Vagina (tissue), 2 donors: ENCODE data around the gene C9orf43. TPM values are rescaled to one million over a fixed set of nuclear protein-coding genes. Genes with fewer than 3 reads are reported as not detected.
"Not testable (repeated sequence)": the region's sequence is repeated elsewhere in the genome, so short reads cannot be mapped to it uniquely, and the experiment has no call there.

ENCODE experiments used
- DNase-seq, 2 donors: peaks; one replicate each; pipeline ENCODE4 v3.0.0-alpha.2; 2017; ENCODE audit errors: extremely low spot score in 2 of 2
- H3K27ac ChIP-seq: fragments of 200-600 bp; sonication (generic); one replicate; pipeline ENCODE4 v1.5.1; 2019
- H3K27me3 ChIP-seq: fragments of 200-600 bp; sonication (generic); one replicate; pipeline ENCODE4 v1.5.1; 2019
- H3K36me3 ChIP-seq, 2 donors: fragments of 200-600 bp; sonication (generic); one replicate each; pipeline ENCODE4 v1.5.1; 2017 to 2019
- H3K4me1 ChIP-seq: fragments of 200-600 bp; sonication (generic); one replicate; pipeline ENCODE4 v1.5.1; 2019
- H3K4me3 ChIP-seq, 2 donors: fragments of 200-600 bp; sonication (generic); 1 replicate in 1 of 2; 2 replicates in 1 of 2; pipeline ENCODE4 v1.5.1; 2016 to 2019
- H3K9me3 ChIP-seq: fragments of 200-600 bp; sonication (generic); one replicate; pipeline ENCODE4 v1.5.1; 2019
- CTCF ChIP-seq, 3 experiments: fragments of 450-650 bp in 2 of 3; fragments of 200-600 bp in 1 of 3; sonication (generic) in 1 of 3; IDR thresholded peaks; one replicate each; pipeline ENCODE4 v1.5.1; 2017 to 2019; ENCODE audit warnings: antibody characterized with exemption in 3 of 3, mild to moderate bottlenecking in 2 of 3, moderate library complexity in 2 of 3
- POLR2A ChIP-seq, 2 donors: fragments of 450-650 bp; IDR thresholded peaks; one replicate each; pipeline ENCODE4 v1.6.1; 2017; ENCODE audit warnings: antibody characterized with exemption in 2 of 2, mild to moderate bottlenecking in 2 of 2, moderate library complexity in 2 of 2
- POLR2AphosphoS5 ChIP-seq, 2 donors: sonication (generic); formaldehyde crosslinking; IDR thresholded peaks; one replicate each; pipeline ENCODE4 v1.9.0; 2017; ENCODE audit warnings: antibody characterized with exemption in 2 of 2, mild to moderate bottlenecking in 2 of 2, low read depth in 1 of 2; ENCODE audit not compliant: insufficient read depth in 1 of 2
- intact Hi-C: fragments of 100-400 bp; cut with DNase I; formaldehyde crosslinking; loops from one replicate; pipeline ENCODE4 v1.15.1; 2023
- total RNA-seq: library from RNA; depleted of rRNA; stranded (reverse); fragments of >200 nt; gene quantifications from one replicate; pipeline ENCODE4 v1.2.3, GENCODE V29; 2016

C9orf43 gene
- total RNA-seq, 1 donor from 2014 or later = not detected

DNA sequence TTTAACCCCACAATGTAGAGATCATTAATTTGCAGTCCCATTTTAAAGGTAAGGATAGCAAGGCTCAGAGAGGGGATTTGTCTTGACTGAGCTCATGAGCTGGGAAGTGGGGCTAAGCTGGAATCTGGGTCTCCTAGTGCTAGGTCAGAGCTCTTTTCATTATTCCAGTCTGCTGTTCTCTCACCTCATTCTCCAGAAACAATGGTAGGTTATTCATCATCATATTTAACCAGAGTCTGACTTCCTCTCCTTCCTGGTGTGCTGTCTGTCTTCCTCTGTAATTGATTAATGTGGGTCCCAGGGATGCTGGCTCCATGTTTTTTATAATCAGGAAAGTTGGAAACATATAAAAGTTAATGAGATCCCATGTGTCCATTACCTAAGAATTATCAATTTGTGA, 20.6 kb downstream of the C9orf43 start:
- Histone ChIP-seq H3K4me1 (no peaks in the 10 kb centered on the region), H3K27ac (no peak overlapping the region), H3K9me3 (no peaks in the 10 kb centered on the region), H3K4me3 (no peak overlapping the region), H3K27me3 (no peaks in the 10 kb centered on the region), H3K36me3 (no peaks in the 10 kb centered on the region)
- intact Hi-C loops = no loop called here
- no peak for TF ChIP-seq POLR2AphosphoS5 (IDR thresholded peaks at IDR 0.05; ENCODE audit: insufficient read depth in 1 of 2, low read depth in 1 of 2)
- TF ChIP-seq POLR2A (IDR thresholded peaks at IDR 0.05) = no peak
- TF ChIP-seq CTCF (IDR thresholded peaks at IDR 0.05) = no peak
- no peak for DNase-seq

DNA sequence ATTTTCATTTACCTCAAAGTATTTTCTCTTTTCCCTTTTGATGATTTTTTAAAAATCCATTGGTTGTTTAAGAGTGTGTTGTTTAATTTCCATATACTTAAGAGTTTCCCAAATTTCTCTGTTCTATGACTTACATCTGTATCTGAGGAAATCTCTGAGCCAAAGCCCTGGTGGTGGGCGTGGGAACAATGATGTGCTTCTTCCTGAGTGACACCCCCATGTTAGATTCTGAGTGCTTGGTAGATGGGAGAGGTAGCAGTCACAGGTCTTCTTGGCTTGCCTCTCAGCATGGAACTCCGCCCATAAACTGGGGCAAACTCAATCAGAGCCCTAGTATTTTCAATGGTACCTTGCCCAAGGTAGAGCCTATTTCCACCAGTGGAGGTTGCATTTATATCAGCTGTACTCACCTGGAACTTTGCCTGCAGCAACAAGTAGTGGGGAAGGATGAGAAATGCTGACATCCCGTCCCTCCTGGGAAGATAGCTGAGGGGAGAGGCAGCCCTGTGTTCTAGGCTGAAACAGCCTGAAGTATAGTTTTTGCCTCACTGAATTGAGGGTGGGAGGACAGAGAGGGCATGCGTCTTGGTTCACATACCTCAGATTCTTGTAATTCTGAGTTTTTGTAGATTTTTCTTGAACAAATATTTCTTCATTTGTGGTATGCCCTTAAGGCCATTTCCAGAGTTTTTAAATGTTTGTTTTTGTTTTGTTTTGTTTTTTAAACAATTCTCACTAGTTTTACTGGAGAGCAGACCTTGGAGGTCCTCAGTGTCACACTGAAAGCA, 26.4 kb downstream of the C9orf43 start:
- no peak overlapping the region for H3K27ac ChIP-seq
- H3K4me1 ChIP-seq = no peaks in the 10 kb centered on the region
- no peaks in the 10 kb centered on the region for H3K27me3 ChIP-seq
- intact Hi-C loops = no loop called here
- no peak for DNase-seq
- no peak overlapping the region for H3K4me3 ChIP-seq
- H3K9me3 ChIP-seq = no peaks in the 10 kb centered on the region
- no peaks in the 10 kb centered on the region for H3K36me3 ChIP-seq
- TF ChIP-seq POLR2A (IDR thresholded peaks at IDR 0.05) (no peak), POLR2AphosphoS5 (IDR thresholded peaks at IDR 0.05; ENCODE audit: insufficient read depth in 1 of 2, low read depth in 1 of 2) (no peak)

- H3K4me1 ChIP-seq, DNase-seq, H3K27ac ChIP-seq, H3K27me3 ChIP-seq, H3K9me3 ChIP-seq, intact Hi-C loops, H3K4me3 ChIP-seq, H3K36me3 ChIP-seq: not testable (repeated sequence)
Measured at GRCh38 chr9:113437716-113438115, 27.2 kb downstream of the C9orf43 start.

DNA sequence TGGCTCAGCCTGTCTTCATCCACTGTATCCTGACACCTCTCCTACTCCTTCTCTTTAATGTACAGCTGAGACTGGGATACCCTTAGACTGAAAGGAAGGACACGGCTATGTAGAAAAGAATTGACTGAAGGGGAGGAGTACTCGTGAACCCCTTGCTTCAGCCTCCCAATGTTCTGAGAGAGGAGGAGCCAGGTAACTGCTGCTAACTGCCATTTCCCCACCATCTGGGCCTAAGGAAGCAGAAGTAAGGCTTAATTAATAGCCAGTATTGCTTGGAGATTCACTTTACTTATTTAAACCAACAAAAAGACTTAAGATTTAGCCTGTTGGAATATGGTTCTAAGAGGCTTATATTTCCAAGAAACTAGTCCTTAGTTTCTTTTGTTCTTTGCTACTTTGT, 34.2 kb downstream of the C9orf43 start:
- Histone ChIP-seq H3K4me3 (no peak overlapping the region), H3K4me1 (no peaks in the 10 kb centered on the region), H3K27ac (no peak overlapping the region), H3K27me3 (no peaks in the 10 kb centered on the region), H3K9me3 (no peaks in the 10 kb centered on the region), H3K36me3 (no peaks in the 10 kb centered on the region)
- no peak for DNase-seq
- TF ChIP-seq POLR2A (IDR thresholded peaks at IDR 0.05) (no peak), POLR2AphosphoS5 (IDR thresholded peaks at IDR 0.05; ENCODE audit: insufficient read depth in 1 of 2, low read depth in 1 of 2) (no peak), CTCF (IDR thresholded peaks at IDR 0.05) (no peak)
- intact Hi-C loops = loop anchor here (2.0 to 5.0 kb wide), 2 partner anchors 144 to 213 kb away; no protein-coding TSS in a partner anchor

DNA sequence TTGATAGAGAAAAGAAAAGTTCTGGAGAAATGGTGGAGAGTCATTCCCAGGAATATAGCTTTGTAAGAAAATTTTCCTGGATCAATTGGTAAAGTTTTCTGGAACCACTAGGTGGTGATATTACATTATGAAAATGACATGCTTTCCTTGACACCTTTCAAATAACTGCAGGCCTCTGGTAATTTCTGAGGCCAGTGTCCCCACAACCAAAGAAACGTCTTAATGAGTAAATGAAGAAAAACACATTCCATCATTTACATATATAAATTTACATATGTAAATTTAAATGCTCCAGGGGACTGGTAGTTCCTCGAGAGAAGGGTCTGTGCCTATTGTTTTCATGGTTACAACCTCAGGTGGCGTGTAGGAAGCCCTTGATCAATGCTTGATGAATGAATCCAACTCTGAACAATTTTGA, 35.8 kb downstream of the C9orf43 start:
- H3K27me3 ChIP-seq = no peaks in the 10 kb centered on the region
- H3K36me3 ChIP-seq = no peaks in the 10 kb centered on the region
- H3K27ac ChIP-seq = no peak overlapping the region
- no peak overlapping the region for H3K4me3 ChIP-seq
- no peak for TF ChIP-seq POLR2A (IDR thresholded peaks at IDR 0.05)
- TF ChIP-seq CTCF (IDR thresholded peaks at IDR 0.05) = peak; percentile 67 to 77 (median 74)
- peak in 1 of 2 donors; percentile 27 for TF ChIP-seq POLR2AphosphoS5 (IDR thresholded peaks at IDR 0.05; ENCODE audit: insufficient read depth in 1 of 2, low read depth in 1 of 2)
- intact Hi-C loops = loop anchor here (5.0 kb wide), 1 partner anchor 211 kb away; no protein-coding TSS in a partner anchor
- DNase-seq = no peak
- no peaks in the 10 kb centered on the region for H3K4me1 ChIP-seq
- H3K9me3 ChIP-seq = no peaks in the 10 kb centered on the region

- Histone ChIP-seq H3K4me3 (no peak overlapping the region), H3K27ac (no peak overlapping the region), H3K4me1 (peaks cover 3% of the 10 kb centered on the region), H3K36me3 (no peaks in the 10 kb centered on the region), H3K27me3 (no peaks in the 10 kb centered on the region), H3K9me3 (no peaks in the 10 kb centered on the region)
- TF ChIP-seq POLR2A (IDR thresholded peaks at IDR 0.05) (no peak), POLR2AphosphoS5 (IDR thresholded peaks at IDR 0.05; ENCODE audit: insufficient read depth in 1 of 2, low read depth in 1 of 2) (no peak), CTCF (IDR thresholded peaks at IDR 0.05) (no peak)
- no peak for DNase-seq
- intact Hi-C loops = loop anchor here (5.0 kb wide), 1 partner anchor 208 kb away; no protein-coding TSS in a partner anchor
Measured at GRCh38 chr9:113449376-113449775, 38.8 kb downstream of the C9orf43 start.
